ENCODE data around the gene ARHGAP32.

The ARHGAP32 gene

GRCh38 chr11:129223701-129224149, 31.6 kb upstream of the ARHGAP32 start:
- peak; percentile 84 for ATAC-seq
- TF ChIP-seq ZNF8 (CRISPR knock-in tag; IDR thresholded peaks at IDR 0.05) (no peak), TCF4 (CRISPR knock-in tag; IDR thresholded peaks at IDR 0.05; ENCODE audit: borderline replicate concordance) (no peak), ARNTL (CRISPR knock-in tag; IDR thresholded peaks at IDR 0.05; ENCODE audit: borderline replicate concordance, low read depth) (no peak), TOX (CRISPR knock-in tag; IDR thresholded peaks at IDR 0.05; ENCODE audit: borderline replicate concordance) (no peak), OSR1 (CRISPR knock-in tag; IDR thresholded peaks at IDR 0.05) (no peak), ISL1 (CRISPR knock-in tag; IDR thresholded peaks at IDR 0.05) (peak; percentile 92), RARB (CRISPR knock-in tag; IDR thresholded peaks at IDR 0.05) (no peak), SNAI2 (CRISPR knock-in tag; IDR thresholded peaks at IDR 0.05) (no peak)
- TF ChIP-seq, protein P1, sequence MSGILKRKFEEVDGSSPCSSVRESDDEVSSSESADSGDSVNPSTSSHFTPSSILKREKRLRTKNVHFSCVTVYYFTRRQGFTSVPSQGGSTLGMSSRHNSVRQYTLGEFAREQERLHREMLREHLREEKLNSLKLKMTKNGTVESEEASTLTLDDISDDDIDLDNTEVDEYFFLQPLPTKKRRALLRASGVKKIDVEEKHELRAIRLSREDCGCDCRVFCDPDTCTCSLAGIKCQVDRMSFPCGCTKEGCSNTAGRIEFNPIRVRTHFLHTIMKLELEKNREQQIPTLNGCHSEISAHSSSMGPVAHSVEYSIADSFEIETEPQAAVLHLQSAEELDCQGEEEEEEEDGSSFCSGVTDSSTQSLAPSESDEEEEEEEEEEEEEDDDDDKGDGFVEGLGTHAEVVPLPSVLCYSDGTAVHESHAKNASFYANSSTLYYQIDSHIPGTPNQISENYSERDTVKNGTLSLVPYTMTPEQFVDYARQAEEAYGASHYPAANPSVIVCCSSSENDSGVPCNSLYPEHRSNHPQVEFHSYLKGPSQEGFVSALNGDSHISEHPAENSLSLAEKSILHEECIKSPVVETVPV (CRISPR knock-in tag; IDR thresholded peaks at IDR 0.05): peak; percentile 29; the same call in 1 of the 2 replicates

DNA sequence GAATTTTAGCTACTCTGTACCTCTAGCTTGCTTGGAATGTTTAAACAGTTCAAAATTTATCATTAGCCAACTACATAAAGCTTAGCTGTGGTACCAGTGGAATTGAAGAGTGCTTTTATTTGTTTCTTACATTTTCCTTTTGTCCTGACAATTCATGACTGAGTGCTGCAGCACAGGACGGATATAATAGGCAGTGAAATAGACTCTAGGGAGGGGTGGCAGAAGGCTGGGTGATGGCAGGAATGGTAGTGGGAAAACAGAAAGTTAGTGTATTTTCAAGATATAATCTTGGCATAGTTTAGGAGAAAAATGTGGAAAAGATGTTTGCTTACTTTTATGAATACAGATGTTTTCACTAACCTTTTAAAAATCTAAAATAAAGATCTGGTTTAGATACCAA, 31.1 kb upstream of the ARHGAP32 start:
- TF ChIP-seq GLIS3 (CRISPR knock-in tag; IDR thresholded peaks at IDR 0.05) (no peak), ZNF8 (CRISPR knock-in tag; IDR thresholded peaks at IDR 0.05) (no peak), POU6F1 (CRISPR knock-in tag; IDR thresholded peaks at IDR 0.05; ENCODE audit: borderline replicate concordance, low read depth) (no peak), ZFP3 (CRISPR knock-in tag; IDR thresholded peaks at IDR 0.05) (no peak), ESRRG (CRISPR knock-in tag; IDR thresholded peaks at IDR 0.05) (no peak), ISL1 (CRISPR knock-in tag; IDR thresholded peaks at IDR 0.05) (no peak), ZC3H10 (CRISPR knock-in tag; IDR thresholded peaks at IDR 0.05) (no peak), PATZ1 (CRISPR knock-in tag; IDR thresholded peaks at IDR 0.05; ENCODE audit: borderline replicate concordance) (no peak)
- peak; percentile 72 for ATAC-seq

GRCh38 chr11:129222158-129222557, 30.0 kb upstream of the ARHGAP32 start:
- ATAC-seq: no peak
- TF ChIP-seq TCF4 (CRISPR knock-in tag; IDR thresholded peaks at IDR 0.05; ENCODE audit: borderline replicate concordance): no peak
- no peak for TF ChIP-seq ZC3H10 (CRISPR knock-in tag; IDR thresholded peaks at IDR 0.05)
- no peak for TF ChIP-seq SNAI2 (CRISPR knock-in tag; IDR thresholded peaks at IDR 0.05)
- TF ChIP-seq TSHZ2 (CRISPR knock-in tag; IDR thresholded peaks at IDR 0.05): no peak
- no peak for TF ChIP-seq OSR1 (CRISPR knock-in tag; IDR thresholded peaks at IDR 0.05)
- no peak for TF ChIP-seq ZNF8 (CRISPR knock-in tag; IDR thresholded peaks at IDR 0.05)

- TF ChIP-seq ZC3H10 (CRISPR knock-in tag; IDR thresholded peaks at IDR 0.05) (no peak), ZFP30 (CRISPR knock-in tag; IDR thresholded peaks at IDR 0.05) (no peak), TCF4 (CRISPR knock-in tag; IDR thresholded peaks at IDR 0.05; ENCODE audit: borderline replicate concordance) (no peak), ARNTL (CRISPR knock-in tag; IDR thresholded peaks at IDR 0.05; ENCODE audit: borderline replicate concordance, low read depth) (no peak), ZNF565 (CRISPR knock-in tag; conservative IDR thresholded peaks at IDR 0.05; ENCODE audit: low read depth) (no peak), OSR1 (CRISPR knock-in tag; IDR thresholded peaks at IDR 0.05) (no peak), SNAI2 (CRISPR knock-in tag; IDR thresholded peaks at IDR 0.05) (no peak), BACH2 (CRISPR knock-in tag; IDR thresholded peaks at IDR 0.05; ENCODE audit: borderline replicate concordance) (no peak), ISL1 (CRISPR knock-in tag; IDR thresholded peaks at IDR 0.05) (no peak), PPARA (CRISPR knock-in tag; IDR thresholded peaks at IDR 0.05; ENCODE audit: borderline replicate concordance) (no peak), TOX (CRISPR knock-in tag; IDR thresholded peaks at IDR 0.05; ENCODE audit: borderline replicate concordance) (no peak), POU6F1 (CRISPR knock-in tag; IDR thresholded peaks at IDR 0.05; ENCODE audit: borderline replicate concordance, low read depth) (no peak), GLIS3 (CRISPR knock-in tag; IDR thresholded peaks at IDR 0.05) (no peak), ESRRG (CRISPR knock-in tag; IDR thresholded peaks at IDR 0.05) (no peak)
- TF ChIP-seq, protein P2, sequence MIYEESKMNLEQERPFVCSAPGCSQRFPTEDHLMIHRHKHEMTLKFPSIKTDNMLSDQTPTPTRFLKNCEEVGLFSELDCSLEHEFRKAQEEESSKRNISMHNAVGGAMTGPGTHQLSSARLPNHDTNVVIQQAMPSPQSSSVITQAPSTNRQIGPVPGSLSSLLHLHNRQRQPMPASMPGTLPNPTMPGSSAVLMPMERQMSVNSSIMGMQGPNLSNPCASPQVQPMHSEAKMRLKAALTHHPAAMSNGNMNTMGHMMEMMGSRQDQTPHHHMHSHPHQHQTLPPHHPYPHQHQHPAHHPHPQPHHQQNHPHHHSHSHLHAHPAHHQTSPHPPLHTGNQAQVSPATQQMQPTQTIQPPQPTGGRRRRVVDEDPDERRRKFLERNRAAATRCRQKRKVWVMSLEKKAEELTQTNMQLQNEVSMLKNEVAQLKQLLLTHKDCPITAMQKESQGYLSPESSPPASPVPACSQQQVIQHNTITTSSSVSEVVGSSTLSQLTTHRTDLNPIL (CRISPR knock-in tag; IDR thresholded peaks at IDR 0.05; ENCODE audit: low read depth): no peak
- TF ChIP-seq, protein P1 (CRISPR knock-in tag; IDR thresholded peaks at IDR 0.05): no peak
- no peak for ATAC-seq
These were observed 23.6 kb upstream of the ARHGAP32 start for GRCh38 chr11:129215506-129216245.
